HepG2 (cell line): Measurements from ENCODE around the gene CDC20. TPM values are rescaled to one million over a fixed set of nuclear protein-coding genes. Genes with fewer than 3 reads are reported as not detected.
A peak's percentile ranks its signal among the peaks of the same experiment; 100 is the strongest.

Source experiments
- ATF7-NPFF ChIP-seq: sonication (generic); formaldehyde crosslinking; IDR thresholded peaks from 2 replicates; pipeline ENCODE4 v1.8.1; 2023; ENCODE audit warnings: mild to moderate bottlenecking, low read depth, missing genetic modification reagents, moderate library complexity
- CHCHD3 ChIP-seq: sonication (generic); formaldehyde crosslinking; IDR thresholded peaks from 2 replicates; pipeline ENCODE4 v1.8.0; 2022; ENCODE audit warnings: mild to moderate bottlenecking, missing genetic modification reagents, moderate library complexity
- CTCF ChIP-seq: sonication (generic); formaldehyde crosslinking; IDR thresholded peaks from 2 replicates; pipeline ENCODE4 v1.5.0; 2020; ENCODE audit warnings: mild to moderate bottlenecking, missing genetic modification reagents, moderate library complexity
- FOXJ3 ChIP-seq: sonication (generic); formaldehyde crosslinking; IDR thresholded peaks from 2 replicates; pipeline ENCODE4 v1.4.0; 2020; ENCODE audit warnings: missing genetic modification reagents, mild to moderate bottlenecking, borderline replicate concordance
- HNF1B ChIP-seq: sonication (generic); formaldehyde crosslinking; IDR thresholded peaks from 2 replicates; pipeline ENCODE4 v1.5.1; 2020; ENCODE audit warnings: mild to moderate bottlenecking, moderate library complexity, missing genetic modification reagents
- HNRNPUL1 ChIP-seq: fragments of 200-400 bp; formaldehyde crosslinking; IDR thresholded peaks from 2 replicates; pipeline ENCODE4 v1.6.1; 2017; ENCODE audit warnings: low read depth, mild to moderate bottlenecking, low read length, moderate library complexity
- MAF1 ChIP-seq: sonication (generic); formaldehyde crosslinking; IDR thresholded peaks from 2 replicates; pipeline ENCODE4 v1.5.0; 2020; ENCODE audit warnings: missing genetic modification reagents, borderline replicate concordance
- NBN ChIP-seq: fragments of 450-650 bp; conservative IDR thresholded peaks from 2 replicates; pipeline ENCODE4 v1.6.1; 2017
- SAP130 ChIP-seq: IDR thresholded peaks from 2 replicates; pipeline ENCODE4 v1.6.1; 2016; ENCODE audit warnings: low read depth
- SMAD3 ChIP-seq: sonication (generic); formaldehyde crosslinking; IDR thresholded peaks from 2 replicates; pipeline ENCODE4 v1.4.0; 2020; ENCODE audit warnings: missing genetic modification reagents
- ZBTB49 ChIP-seq: sonication (generic); formaldehyde crosslinking; IDR thresholded peaks from 2 replicates; pipeline ENCODE4 v1.4.0; 2020; ENCODE audit warnings: missing genetic modification reagents, borderline replicate concordance
- ZNF3 ChIP-seq: IDR thresholded peaks from 2 replicates; pipeline ENCODE4 v1.7.0; 2017; ENCODE audit warnings: inconsistent platforms
- ZNF468 ChIP-seq: sonication (generic); formaldehyde crosslinking; IDR thresholded peaks from 2 replicates; pipeline ENCODE4 v1.8.0; 2022; ENCODE audit warnings: mild to moderate bottlenecking, moderate library complexity, missing genetic modification reagents
- ZNF570 ChIP-seq: sonication (generic); formaldehyde crosslinking; IDR thresholded peaks from 2 replicates; pipeline ENCODE4 v1.4.0; 2020; ENCODE audit warnings: mild to moderate bottlenecking, missing genetic modification reagents, borderline replicate concordance
- ZNF616 ChIP-seq: sonication (generic); formaldehyde crosslinking; IDR thresholded peaks from 2 replicates; pipeline ENCODE4 v1.5.0; 2020; ENCODE audit warnings: low read depth, mild to moderate bottlenecking, missing genetic modification reagents
- ZNF660 ChIP-seq: sonication (generic); formaldehyde crosslinking; IDR thresholded peaks from 2 replicates; pipeline ENCODE4 v1.5.1; 2020; ENCODE audit warnings: mild to moderate bottlenecking, low read depth, missing genetic modification reagents, borderline replicate concordance
- ZNF773 ChIP-seq: sonication (generic); formaldehyde crosslinking; IDR thresholded peaks from 2 replicates; pipeline ENCODE4 v1.4.0; 2020; ENCODE audit warnings: missing genetic modification reagents, borderline replicate concordance
- ZNF775 ChIP-seq: sonication (generic); formaldehyde crosslinking; IDR thresholded peaks from 2 replicates; pipeline ENCODE4 v1.4.0; 2020; ENCODE audit warnings: missing genetic modification reagents, mild to moderate bottlenecking, moderate library complexity, borderline replicate concordance
- ZNF850 ChIP-seq: sonication (generic); formaldehyde crosslinking; conservative IDR thresholded peaks from 2 replicates; pipeline ENCODE4 v1.9.0; 2021; ENCODE audit warnings: mild to moderate bottlenecking, missing genetic modification reagents
- polyA plus RNA-seq, 8 experiments: library from polyadenylated mRNA; depleted of rRNA in 3 of 8; stranded (reverse) in 7 of 8; unstranded in 1 of 8; fragments of >200 nt; fragmentation: Illumina TruSeq in 4 of 8; extraction: Trizol in 4 of 8; gene quantifications; 2 replicates each; pipeline versions ENCODE4 v1.2.1 to v1.2.3, GENCODE V29; 2011 to 2016; ENCODE audit warnings: low read depth in 4 of 8, missing spikeins in 1 of 8, mixed read lengths in 1 of 8; ENCODE audit not compliant: insufficient read depth in 1 of 8
- total RNA-seq, 5 experiments: library from RNA; depleted of rRNA; stranded (reverse); fragments of >200 nt; fragmentation: Illumina TruSeq; extraction: Trizol; gene quantifications; 2 replicates each; pipeline ENCODE4 v1.2.3, GENCODE V29; 2016; ENCODE audit warnings: low read depth in 1 of 5
- TF ChIP-seq, protein P1 (sequence below): IDR thresholded peaks from 2 replicates; pipeline ENCODE4 v1.6.1; 2016; ENCODE audit warnings: low read depth, borderline replicate concordance
- TF ChIP-seq, protein P2 (sequence below): fragments of 450-650 bp; IDR thresholded peaks from 2 replicates; pipeline ENCODE4 v1.6.1; 2017

CDC20 gene
- total and polyA plus RNA-seq, 2 of the 13 experiments (the other 11 are each of a cell fraction or from before 2014, with no cell fraction given) = 57.9 to 90.0 TPM

- TF ChIP-seq ZBTB49 (CRISPR knock-in tag) = peak; percentile 46; the same call in 1 of the 2 replicates
- no peak for TF ChIP-seq ZNF3 (CRISPR knock-in tag)
- TF ChIP-seq CHCHD3 (CRISPR knock-in tag) = peak; percentile 34
- TF ChIP-seq HNF1B (CRISPR knock-in tag) = peak; percentile 73; the same call in 1 of the 2 replicates
- no peak for TF ChIP-seq ZNF570 (CRISPR knock-in tag)
- peak; percentile 82 for TF ChIP-seq SAP130 (CRISPR knock-in tag)
- TF ChIP-seq ZNF773 = peak; percentile 84; the same call in 1 of the 2 replicates
- no peak for TF ChIP-seq ZNF660 (CRISPR knock-in tag)
- peak; percentile 71 for TF ChIP-seq CTCF
- no peak for TF ChIP-seq ZNF850 (CRISPR knock-in tag)
- no peak for TF ChIP-seq HNRNPUL1
- TF ChIP-seq, protein P1, sequence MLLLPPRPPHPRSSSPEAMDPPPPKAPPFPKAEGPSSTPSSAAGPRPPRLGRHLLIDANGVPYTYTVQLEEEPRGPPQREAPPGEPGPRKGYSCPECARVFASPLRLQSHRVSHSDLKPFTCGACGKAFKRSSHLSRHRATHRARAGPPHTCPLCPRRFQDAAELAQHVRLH = peak; percentile 94; the same call in 1 of the 2 replicates
- TF ChIP-seq NBN = no peak
- TF ChIP-seq ZNF616 (CRISPR knock-in tag) = peak; percentile 90
- TF ChIP-seq MAF1 = no peak
- no peak for TF ChIP-seq ZNF468 (CRISPR knock-in tag)
- peak; percentile 31; the same call in 1 of the 2 replicates for TF ChIP-seq ATF7-NPFF
- no peak for TF ChIP-seq ZNF775 (CRISPR knock-in tag)
- peak; percentile 47; the same call in 1 of the 2 replicates for TF ChIP-seq SMAD3 (CRISPR knock-in tag)
- peak; percentile 50; the same call in 1 of the 2 replicates for TF ChIP-seq FOXJ3
- TF ChIP-seq, protein P2, sequence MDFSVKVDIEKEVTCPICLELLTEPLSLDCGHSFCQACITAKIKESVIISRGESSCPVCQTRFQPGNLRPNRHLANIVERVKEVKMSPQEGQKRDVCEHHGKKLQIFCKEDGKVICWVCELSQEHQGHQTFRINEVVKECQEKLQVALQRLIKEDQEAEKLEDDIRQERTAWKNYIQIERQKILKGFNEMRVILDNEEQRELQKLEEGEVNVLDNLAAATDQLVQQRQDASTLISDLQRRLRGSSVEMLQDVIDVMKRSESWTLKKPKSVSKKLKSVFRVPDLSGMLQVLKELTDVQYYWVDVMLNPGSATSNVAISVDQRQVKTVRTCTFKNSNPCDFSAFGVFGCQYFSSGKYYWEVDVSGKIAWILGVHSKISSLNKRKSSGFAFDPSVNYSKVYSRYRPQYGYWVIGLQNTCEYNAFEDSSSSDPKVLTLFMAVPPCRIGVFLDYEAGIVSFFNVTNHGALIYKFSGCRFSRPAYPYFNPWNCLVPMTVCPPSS = no peak
Observed at GRCh38 chr1:43367904-43368645, 9.3 kb downstream of the CDC20 start, which contains the start of gene ELOVL1 (continued).
